K562 (cell line): ENCODE data around the gene PSMD13. TPM values are rescaled to one million over a fixed set of nuclear protein-coding genes. Genes with fewer than 3 reads are reported as not detected.
A peak's percentile ranks its signal among the peaks of the same experiment; 100 is the strongest.

ENCODE experiments used
- ATF1 ChIP-seq, 2 experiments: fragments of 450-650 bp in 1 of 2; IDR thresholded peaks; 2 replicates each; pipeline ENCODE4 v1.6.1; 2016; ENCODE audit warnings: missing compliant biosample characterization in 1 of 2, missing genetic modification characterization in 1 of 2
- C11orf30 ChIP-seq: fragments of 450-650 bp; IDR thresholded peaks from 2 replicates; pipeline ENCODE4 v1.6.1; 2016; ENCODE audit warnings: low read depth, mild to moderate bottlenecking
- CCNT2 ChIP-seq: IDR thresholded peaks from 2 replicates; pipeline ENCODE4 v1.6.1; 2011; ENCODE audit warnings: borderline replicate concordance, low read depth, mild to moderate bottlenecking, moderate library complexity, mixed read lengths, low read length; ENCODE audit not compliant: insufficient read length; ENCODE audit errors: extremely low read depth
- NR2F6 ChIP-seq: fragments of 450-650 bp; formaldehyde crosslinking; IDR thresholded peaks from 2 replicates; pipeline ENCODE4 v1.4.0; 2020; ENCODE audit warnings: mild to moderate bottlenecking
- RBM15 ChIP-seq: fragments of 200-400 bp; formaldehyde crosslinking; IDR thresholded peaks from 2 replicates; pipeline ENCODE4 v1.6.1; 2018; ENCODE audit warnings: mild to moderate bottlenecking, low read length, moderate library complexity; ENCODE audit not compliant: insufficient read depth
- TGIF2 ChIP-seq: sonication (generic); formaldehyde crosslinking; IDR thresholded peaks from 2 replicates; pipeline ENCODE4 v1.8.1; 2022; ENCODE audit warnings: mild to moderate bottlenecking, missing genetic modification reagents, moderate library complexity
- polyA plus RNA-seq, 8 experiments: library from polyadenylated mRNA; depleted of rRNA in 4 of 8; stranded (reverse) in 5 of 8; unstranded in 3 of 8; fragments of >200 nt; fragmentation: Nextera tagmentation in 2 of 8; fragmentation: Illumina TruSeq in 1 of 8; extraction: Ambion mirVana in 2 of 8; extraction: Trizol in 1 of 8; gene quantifications; 2 replicates each; pipeline versions ENCODE4 v1.2.1 to v1.2.3, GENCODE V29; 2011 to 2014; ENCODE audit warnings: inconsistent platforms in 1 of 8, missing spikeins in 1 of 8
- total RNA-seq, 7 experiments: library from RNA; depleted of rRNA in 6 of 7; stranded (reverse); fragments of >200 nt in 6 of 7; fragmentation: Illumina TruSeq in 2 of 7; extraction: Trizol in 2 of 7; gene quantifications; 2 replicates each; pipeline versions ENCODE4 v1.2.1 to v1.2.3, GENCODE V29; 2011 to 2021; ENCODE audit warnings: low replicate concordance in 1 of 7
- TF ChIP-seq, protein P1 (sequence below), 2 experiments: fragments of 450-650 bp; formaldehyde crosslinking in 1 of 2; IDR thresholded peaks; 2 replicates each; pipeline versions ENCODE4 v1.4.0 to v1.6.1; 2014 to 2020; ENCODE audit warnings: mild to moderate bottlenecking in 2 of 2, borderline replicate concordance in 1 of 2, low read depth in 1 of 2
- TF ChIP-seq, protein P2 (sequence below): sonication (generic); formaldehyde crosslinking; IDR thresholded peaks from 2 replicates; pipeline ENCODE4 v1.9.0; 2022; ENCODE audit warnings: mild to moderate bottlenecking, missing genetic modification reagents
- TF ChIP-seq, protein P3 (sequence below): fragments of 250-450 bp; sonication (Bioruptor Pico); IDR thresholded peaks from 2 replicates; pipeline ENCODE4 v1.8.0; 2022; ENCODE audit warnings: moderate library complexity, mild to moderate bottlenecking, inconsistent platforms
- TF ChIP-seq, protein P4 (sequence below), 2 experiments: IDR thresholded peaks in 1 of 2; conservative IDR thresholded peaks in 1 of 2; 2 replicates each; pipeline ENCODE4 v1.6.1; 2016; ENCODE audit warnings: low read depth in 2 of 2, mild to moderate bottlenecking in 1 of 2, missing compliant biosample characterization in 1 of 2, missing genetic modification characterization in 1 of 2, moderate library complexity in 1 of 2

The PSMD13 gene
- total and polyA plus RNA-seq, 9 of the 15 experiments (the other 6 are each of a cell fraction or from before 2014, with no cell fraction given) = 185 to 383 (median 267) TPM

DNA sequence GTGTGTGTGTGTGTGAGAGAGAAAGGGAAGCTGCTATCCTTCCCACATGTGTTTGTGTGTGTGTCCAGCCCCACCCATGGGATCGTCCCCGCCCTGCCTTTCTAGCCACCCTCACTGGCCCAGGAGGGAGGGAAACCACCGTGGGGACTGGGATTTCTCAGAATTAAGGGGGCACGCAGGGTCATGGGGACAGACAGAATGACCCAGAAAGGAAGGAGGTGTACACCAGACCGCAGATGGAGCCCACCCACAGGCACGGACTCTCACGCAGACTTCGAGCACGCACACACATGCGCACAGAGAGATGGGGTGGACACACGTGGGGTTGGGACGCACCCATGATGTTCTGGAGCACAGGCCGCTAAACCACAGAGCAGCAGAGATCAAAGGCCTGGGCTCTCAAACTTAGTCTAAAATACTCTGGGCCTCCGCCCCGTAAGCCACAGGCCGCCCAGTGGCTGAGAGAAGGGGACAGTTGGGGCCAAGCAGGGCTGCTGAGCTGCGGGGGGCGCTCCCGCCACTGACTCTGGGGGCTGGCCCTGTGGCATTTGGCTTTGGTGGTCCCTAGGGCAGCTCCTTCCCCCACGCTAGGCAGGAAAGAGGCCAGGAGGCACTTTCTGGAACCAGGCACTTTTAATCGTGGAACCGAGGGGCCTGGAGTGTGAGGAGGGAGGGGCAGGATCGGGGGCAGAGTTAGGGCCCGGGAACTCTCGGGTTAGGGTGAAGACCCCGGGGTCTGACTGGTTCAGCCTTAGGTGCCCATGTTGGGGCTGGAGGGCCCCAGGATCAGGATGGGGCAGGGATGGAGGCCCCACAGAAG is 61.0 kb downstream of the PSMD13 start (continued):
- TF ChIP-seq, protein P1, sequence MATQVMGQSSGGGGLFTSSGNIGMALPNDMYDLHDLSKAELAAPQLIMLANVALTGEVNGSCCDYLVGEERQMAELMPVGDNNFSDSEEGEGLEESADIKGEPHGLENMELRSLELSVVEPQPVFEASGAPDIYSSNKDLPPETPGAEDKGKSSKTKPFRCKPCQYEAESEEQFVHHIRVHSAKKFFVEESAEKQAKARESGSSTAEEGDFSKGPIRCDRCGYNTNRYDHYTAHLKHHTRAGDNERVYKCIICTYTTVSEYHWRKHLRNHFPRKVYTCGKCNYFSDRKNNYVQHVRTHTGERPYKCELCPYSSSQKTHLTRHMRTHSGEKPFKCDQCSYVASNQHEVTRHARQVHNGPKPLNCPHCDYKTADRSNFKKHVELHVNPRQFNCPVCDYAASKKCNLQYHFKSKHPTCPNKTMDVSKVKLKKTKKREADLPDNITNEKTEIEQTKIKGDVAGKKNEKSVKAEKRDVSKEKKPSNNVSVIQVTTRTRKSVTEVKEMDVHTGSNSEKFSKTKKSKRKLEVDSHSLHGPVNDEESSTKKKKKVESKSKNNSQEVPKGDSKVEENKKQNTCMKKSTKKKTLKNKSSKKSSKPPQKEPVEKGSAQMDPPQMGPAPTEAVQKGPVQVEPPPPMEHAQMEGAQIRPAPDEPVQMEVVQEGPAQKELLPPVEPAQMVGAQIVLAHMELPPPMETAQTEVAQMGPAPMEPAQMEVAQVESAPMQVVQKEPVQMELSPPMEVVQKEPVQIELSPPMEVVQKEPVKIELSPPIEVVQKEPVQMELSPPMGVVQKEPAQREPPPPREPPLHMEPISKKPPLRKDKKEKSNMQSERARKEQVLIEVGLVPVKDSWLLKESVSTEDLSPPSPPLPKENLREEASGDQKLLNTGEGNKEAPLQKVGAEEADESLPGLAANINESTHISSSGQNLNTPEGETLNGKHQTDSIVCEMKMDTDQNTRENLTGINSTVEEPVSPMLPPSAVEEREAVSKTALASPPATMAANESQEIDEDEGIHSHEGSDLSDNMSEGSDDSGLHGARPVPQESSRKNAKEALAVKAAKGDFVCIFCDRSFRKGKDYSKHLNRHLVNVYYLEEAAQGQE (IDR thresholded peaks at IDR 0.05; ENCODE audit: borderline replicate concordance) = no peak
- TF ChIP-seq, protein P1 (CRISPR knock-in tag; IDR thresholded peaks at IDR 0.05; ENCODE audit: low read depth) = no peak
- TF ChIP-seq, protein P2, sequence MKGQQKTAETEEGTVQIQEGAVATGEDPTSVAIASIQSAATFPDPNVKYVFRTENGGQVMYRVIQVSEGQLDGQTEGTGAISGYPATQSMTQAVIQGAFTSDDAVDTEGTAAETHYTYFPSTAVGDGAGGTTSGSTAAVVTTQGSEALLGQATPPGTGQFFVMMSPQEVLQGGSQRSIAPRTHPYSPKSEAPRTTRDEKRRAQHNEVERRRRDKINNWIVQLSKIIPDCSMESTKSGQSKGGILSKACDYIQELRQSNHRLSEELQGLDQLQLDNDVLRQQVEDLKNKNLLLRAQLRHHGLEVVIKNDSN (CRISPR knock-in tag) = peak; percentile 72
- TF ChIP-seq, protein P3, sequence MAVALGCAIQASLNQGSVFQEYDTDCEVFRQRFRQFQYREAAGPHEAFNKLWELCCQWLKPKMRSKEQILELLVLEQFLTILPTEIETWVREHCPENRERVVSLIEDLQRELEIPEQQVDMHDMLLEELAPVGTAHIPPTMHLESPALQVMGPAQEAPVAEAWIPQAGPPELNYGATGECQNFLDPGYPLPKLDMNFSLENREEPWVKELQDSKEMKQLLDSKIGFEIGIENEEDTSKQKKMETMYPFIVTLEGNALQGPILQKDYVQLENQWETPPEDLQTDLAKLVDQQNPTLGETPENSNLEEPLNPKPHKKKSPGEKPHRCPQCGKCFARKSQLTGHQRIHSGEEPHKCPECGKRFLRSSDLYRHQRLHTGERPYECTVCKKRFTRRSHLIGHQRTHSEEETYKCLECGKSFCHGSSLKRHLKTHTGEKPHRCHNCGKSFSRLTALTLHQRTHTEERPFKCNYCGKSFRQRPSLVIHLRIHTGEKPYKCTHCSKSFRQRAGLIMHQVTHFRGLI (CRISPR knock-in tag) = no peak
- TF ChIP-seq TGIF2 = no peak
- TF ChIP-seq CCNT2 = no peak
- no peak for TF ChIP-seq C11orf30
- TF ChIP-seq, protein P4, sequence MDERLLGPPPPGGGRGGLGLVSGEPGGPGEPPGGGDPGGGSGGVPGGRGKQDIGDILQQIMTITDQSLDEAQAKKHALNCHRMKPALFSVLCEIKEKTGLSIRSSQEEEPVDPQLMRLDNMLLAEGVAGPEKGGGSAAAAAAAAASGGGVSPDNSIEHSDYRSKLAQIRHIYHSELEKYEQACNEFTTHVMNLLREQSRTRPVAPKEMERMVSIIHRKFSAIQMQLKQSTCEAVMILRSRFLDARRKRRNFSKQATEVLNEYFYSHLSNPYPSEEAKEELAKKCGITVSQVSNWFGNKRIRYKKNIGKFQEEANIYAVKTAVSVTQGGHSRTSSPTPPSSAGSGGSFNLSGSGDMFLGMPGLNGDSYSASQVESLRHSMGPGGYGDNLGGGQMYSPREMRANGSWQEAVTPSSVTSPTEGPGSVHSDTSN (CRISPR knock-in tag; IDR thresholded peaks at IDR 0.05; ENCODE audit: low read depth) = no peak
- TF ChIP-seq, protein P4 (tag; conservative IDR thresholded peaks at IDR 0.05; ENCODE audit: low read depth) = no peak
- TF ChIP-seq ATF1 (CRISPR knock-in tag; IDR thresholded peaks at IDR 0.05) = no peak
- TF ChIP-seq ATF1 (tag; IDR thresholded peaks at IDR 0.05) = peak; percentile 31; the same call in 1 of the 2 replicates
- TF ChIP-seq RBM15 = no peak
- TF ChIP-seq NR2F6 = no peak
